Measurements from ENCODE around the gene CNTNAP1.

GRCh38 chr17:42709561-42709960, 27.2 kb downstream of the CNTNAP1 start:
- TF ChIP-seq CTCF (IDR thresholded peaks at IDR 0.05; ENCODE audit: insufficient read depth, low read length) (no peak), POLR2AphosphoS5 (IDR thresholded peaks at IDR 0.05; ENCODE audit: low read depth) (no peak), REST (IDR thresholded peaks at IDR 0.05; ENCODE audit: insufficient replicate concordance, low read depth) (no peak)
